Stimulated activated naive B cell treated with anti-CD40 and anti-IgM and Interleukin-4, amounts not matched to agents 10 μg/mL and 1 μg/mL and 100 μg/mL, for 72 hours (primary cell): ENCODE measurements around the gene SERPINF2.
"Not testable (repeated sequence)": the region's sequence is repeated elsewhere in the genome, so short reads cannot be mapped to it uniquely, and the experiment has no call there.

ENCODE experiments used
- ATAC-seq, 2 donors: fragments of 150-1000 bp; cut with Tn5 transposase; replicated peaks; 2 replicates each; pipeline ENCODE4 v1.10.0; 2021; ENCODE audit warnings: moderate library complexity in 1 of 2
- DNase-seq: peaks from one replicate; pipeline ENCODE4 v3.0.0; 2021
- H3K27ac Mint-ChIP-seq: one replicate; pipeline ENCODE4 v1.8.0; 2022; ENCODE audit warnings: mild to moderate bottlenecking, mixed read lengths
- H3K27me3 Mint-ChIP-seq, 2 donors: one replicate each; pipeline ENCODE4 v1.8.0; 2022; ENCODE audit warnings: mixed read lengths in 2 of 2
- H3K36me3 Mint-ChIP-seq, 2 donors: one replicate each; pipeline ENCODE4 v1.8.0; 2022; ENCODE audit warnings: mixed read lengths in 2 of 2, mild to moderate bottlenecking in 1 of 2
- H3K4me1 Mint-ChIP-seq, 2 donors: one replicate each; pipeline ENCODE4 v1.8.0; 2022; ENCODE audit warnings: mixed read lengths in 2 of 2, mild to moderate bottlenecking in 1 of 2
- H3K4me3 Mint-ChIP-seq, 2 donors: one replicate each; pipeline ENCODE4 v1.8.0; 2022; ENCODE audit warnings: mild to moderate bottlenecking in 2 of 2, mixed read lengths in 2 of 2, moderate library complexity in 1 of 2
- H3K9me3 Mint-ChIP-seq, 2 donors: one replicate each; pipeline ENCODE4 v1.8.0; 2022; ENCODE audit warnings: mixed read lengths in 2 of 2, mild to moderate bottlenecking in 1 of 2

The SERPINF2 gene

GRCh38 chr17:1755252-1755826 lies 12.7 kb downstream of the SERPINF2 start:
- no peak overlapping the region for H3K27ac Mint-ChIP-seq
- no peaks in the 10 kb centered on the region for H3K36me3 Mint-ChIP-seq
- DNase-seq (no peak), ATAC-seq (no peak)
- no peaks in the 10 kb centered on the region for H3K9me3 Mint-ChIP-seq
- peaks cover 12 to 16% of the 10 kb centered on the region in 2 donors for H3K4me1 Mint-ChIP-seq
- peaks cover 0 to 5% of the 10 kb centered on the region in 2 donors for H3K27me3 Mint-ChIP-seq
- no peak overlapping the region for H3K4me3 Mint-ChIP-seq

- Mint-ChIP-seq H3K4me3 (no peak overlapping the region), H3K4me1 (peaks cover 12 to 15% of the 10 kb centered on the region in 2 donors), H3K27me3 (peaks cover 0 to 5% of the 10 kb centered on the region in 2 donors), H3K36me3 (no peaks in the 10 kb centered on the region), H3K9me3 (no peaks in the 10 kb centered on the region), H3K27ac (no peak overlapping the region)
- no peak for DNase-seq
- no peak for ATAC-seq
Measured at GRCh38 chr17:1755827-1756262, 13.2 kb downstream of the SERPINF2 start.

GRCh38 chr17:1758807-1759206 lies 16.1 kb downstream of the SERPINF2 start:
- DNase-seq = no peak
- Mint-ChIP-seq H3K27ac (no peak overlapping the region), H3K27me3 (peaks cover 0 to 5% of the 10 kb centered on the region in 2 donors)

GRCh38 chr17:1759529-1759928 lies 16.9 kb downstream of the SERPINF2 start:
- ATAC-seq (no peak), DNase-seq (no peak)
- H3K27ac Mint-ChIP-seq = no peak overlapping the region
- H3K9me3 Mint-ChIP-seq = no peaks in the 10 kb centered on the region
- H3K4me3 Mint-ChIP-seq = no peak overlapping the region
- H3K36me3 Mint-ChIP-seq = no peaks in the 10 kb centered on the region
- peaks cover 0 to 5% of the 10 kb centered on the region in 2 donors for H3K27me3 Mint-ChIP-seq
- H3K4me1 Mint-ChIP-seq = peaks cover 22 to 24% of the 10 kb centered on the region in 2 donors

More at GRCh38 chr17:1758807-1759206, 16.1 kb downstream of the SERPINF2 start:
- peaks cover 15 to 17% of the 10 kb centered on the region in 2 donors for H3K4me1 Mint-ChIP-seq
- no peak overlapping the region for H3K4me3 Mint-ChIP-seq
- no peaks in the 10 kb centered on the region for H3K9me3 Mint-ChIP-seq
- no peaks in the 10 kb centered on the region for H3K36me3 Mint-ChIP-seq
- ATAC-seq = peak in 1 of 2 donors; percentile 28

DNA sequence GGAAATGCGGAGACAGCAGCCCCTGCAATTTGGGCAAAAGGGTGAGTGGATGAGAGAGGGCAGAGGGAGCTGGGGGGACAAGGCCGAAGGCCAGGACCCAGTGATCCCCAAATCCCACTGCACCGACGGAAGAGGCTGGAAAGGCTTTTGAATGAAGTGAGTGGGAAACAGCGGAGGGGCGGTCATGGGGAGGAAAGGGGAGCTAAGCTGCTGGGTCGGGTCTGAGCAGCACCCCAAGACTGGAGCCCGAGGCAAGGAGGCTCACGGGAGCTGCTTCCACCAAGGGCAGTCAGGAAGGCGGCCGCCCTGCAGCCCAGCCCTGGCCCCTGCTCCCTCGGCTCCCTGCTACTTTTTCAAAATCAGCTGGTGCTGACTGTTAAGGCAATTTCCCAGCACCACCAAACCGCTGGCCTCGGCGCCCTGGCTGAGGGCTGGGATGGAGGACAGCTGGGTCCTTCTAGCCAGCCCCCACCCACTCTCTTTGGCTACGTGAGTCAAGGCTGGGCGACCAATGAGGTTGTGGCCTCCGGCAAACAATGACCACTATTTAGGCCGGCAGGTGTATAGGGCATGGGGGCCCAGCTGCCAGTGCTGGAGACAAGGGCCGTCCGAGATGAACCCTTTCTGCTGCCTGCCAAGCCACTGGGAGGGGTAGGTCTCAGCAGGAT lies 19.7 kb downstream of the SERPINF2 start:
- Mint-ChIP-seq H3K36me3 (no peaks in the 10 kb centered on the region), H3K9me3 (no peaks in the 10 kb centered on the region), H3K27ac (no peak overlapping the region), H3K4me3 (peak overlapping the region in 1 of 2 donors; percentile 26), H3K27me3 (peaks cover 0 to 5% of the 10 kb centered on the region in 2 donors), H3K4me1 (peaks cover 25% of the 10 kb centered on the region in 2 donors)
- ATAC-seq (peak; percentile 28 to 51), DNase-seq (no peak)

DNA sequence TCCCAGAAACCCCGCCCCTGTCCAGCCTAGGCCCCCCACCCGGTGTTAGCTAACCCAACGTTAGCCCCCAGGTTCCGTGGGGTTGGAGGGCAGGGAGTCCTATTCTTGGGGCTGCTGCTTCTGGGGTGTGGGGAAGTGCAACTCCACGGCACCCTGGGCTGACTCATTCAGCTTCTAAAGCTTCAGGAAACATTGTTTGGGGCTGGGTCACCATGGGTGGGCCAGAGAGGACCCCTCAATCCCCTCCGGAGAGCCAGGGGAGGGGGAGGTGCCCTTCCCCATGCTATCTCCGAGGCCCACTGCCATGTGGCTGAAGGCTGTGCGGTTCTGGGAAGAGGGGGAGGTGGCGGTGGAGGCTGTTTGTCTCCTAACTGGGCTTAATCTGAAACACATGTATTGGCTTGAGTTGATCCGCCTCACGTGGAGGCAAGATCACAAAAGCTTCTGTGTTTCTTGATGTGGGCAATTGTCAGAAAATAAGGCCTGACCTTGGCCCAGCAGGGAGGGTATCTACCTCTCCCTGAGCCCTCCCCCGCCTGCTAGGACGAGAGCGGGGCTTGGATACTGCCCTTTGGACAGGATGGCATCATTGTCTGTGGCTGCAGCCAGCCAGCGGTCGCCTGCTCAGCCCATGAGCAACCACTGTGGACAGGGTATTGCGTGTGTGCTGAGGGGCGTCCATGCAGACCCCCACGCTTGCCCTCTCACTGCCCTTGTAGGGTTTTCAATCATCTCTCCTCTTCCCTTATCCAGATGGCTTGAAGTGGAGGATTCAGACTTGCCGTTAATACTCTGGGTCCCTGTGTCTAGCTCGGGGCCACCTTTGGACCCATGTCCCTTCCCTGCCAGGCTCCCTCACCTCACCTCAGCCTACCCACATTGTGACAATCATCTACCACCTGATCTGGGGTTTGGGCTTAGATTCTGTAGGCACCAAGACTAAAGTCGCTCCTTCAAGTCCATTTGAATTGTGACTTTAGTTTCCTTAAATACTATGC lies 20.5 kb downstream of the SERPINF2 start:
- H3K27me3 Mint-ChIP-seq = peaks cover 0 to 5% of the 10 kb centered on the region in 2 donors
- no peaks in the 10 kb centered on the region for H3K36me3 Mint-ChIP-seq
- H3K27ac Mint-ChIP-seq = peak overlapping the region; percentile 51
- no peak for DNase-seq
- ATAC-seq = peak; percentile 81 to 82
- peaks cover 31 to 33% of the 10 kb centered on the region in 2 donors for H3K4me1 Mint-ChIP-seq
- H3K9me3 Mint-ChIP-seq = no peaks in the 10 kb centered on the region
- peak overlapping the region in 1 of 2 donors; percentile 29 for H3K4me3 Mint-ChIP-seq

- no peak for DNase-seq
- no peaks in the 10 kb centered on the region for H3K9me3 Mint-ChIP-seq
- H3K4me1 Mint-ChIP-seq = peaks cover 26 to 34% of the 10 kb centered on the region in 2 donors
Measured at GRCh38 chr17:1764284-1764683, 21.6 kb downstream of the SERPINF2 start.

DNA sequence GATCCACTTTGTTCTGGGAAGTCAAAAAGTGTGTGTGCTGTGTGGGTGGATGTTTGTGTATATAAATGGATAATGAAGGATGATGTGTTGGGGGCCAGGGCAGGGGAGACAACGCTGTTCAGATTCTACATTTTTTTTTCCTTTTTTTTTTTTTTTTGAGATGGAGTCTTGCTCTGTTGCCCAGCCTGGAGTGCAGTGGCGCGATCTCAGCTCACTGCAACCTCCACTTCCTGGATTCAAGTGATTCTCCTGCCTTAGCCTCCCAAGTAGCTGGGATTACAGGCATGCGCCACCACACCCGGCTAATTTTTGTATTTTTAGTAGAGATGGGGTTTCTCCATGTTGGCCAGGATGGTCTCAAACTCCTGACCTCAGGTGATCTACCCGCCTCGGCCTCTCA lies 22.0 kb downstream of the SERPINF2 start:
- not testable (repeated sequence) for DNase-seq, H3K9me3 Mint-ChIP-seq, H3K27me3 Mint-ChIP-seq, H3K36me3 Mint-ChIP-seq, ATAC-seq
- Mint-ChIP-seq H3K27ac (peak overlapping the region; percentile 43), H3K4me1 (peaks cover 31 to 38% of the 10 kb centered on the region in 2 donors), H3K4me3 (peak overlapping the region in 1 of 2 donors; percentile 9)

More at GRCh38 chr17:1764284-1764683, 21.6 kb downstream of the SERPINF2 start:
- Mint-ChIP-seq H3K4me3 (peak overlapping the region in 1 of 2 donors; percentile 9), H3K27me3 (no peaks in the 10 kb centered on the region), H3K27ac (peak overlapping the region; percentile 43), H3K36me3 (no peaks in the 10 kb centered on the region)
- peak; percentile 66 to 73 for ATAC-seq

DNA sequence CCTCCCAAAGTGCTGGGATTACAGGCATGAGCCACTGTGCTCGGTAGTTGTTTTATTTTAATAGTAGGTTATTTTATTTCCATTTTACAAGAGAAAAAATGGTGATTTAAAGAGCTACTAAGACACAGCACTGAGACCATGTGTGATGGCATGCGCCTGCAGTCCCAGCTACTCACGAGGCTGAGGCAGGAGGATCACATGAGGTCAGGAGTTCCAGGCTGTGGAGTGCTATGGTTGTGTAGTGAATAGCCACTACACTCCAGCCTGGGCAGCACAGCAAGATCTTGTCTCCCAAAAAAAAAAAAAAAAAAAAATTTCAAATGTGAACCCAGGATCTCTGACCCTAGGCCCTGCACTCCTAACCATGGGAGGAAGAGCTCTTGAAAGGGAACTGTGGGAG lies 22.9 kb downstream of the SERPINF2 start:
- Mint-ChIP-seq H3K27ac (no peak overlapping the region), H3K9me3 (no peaks in the 10 kb centered on the region), H3K4me3 (no peak overlapping the region), H3K27me3 (no peaks in the 10 kb centered on the region), H3K4me1 (peaks cover 36 to 47% of the 10 kb centered on the region in 2 donors), H3K36me3 (no peaks in the 10 kb centered on the region)
- ATAC-seq (no peak), DNase-seq (no peak)

DNA sequence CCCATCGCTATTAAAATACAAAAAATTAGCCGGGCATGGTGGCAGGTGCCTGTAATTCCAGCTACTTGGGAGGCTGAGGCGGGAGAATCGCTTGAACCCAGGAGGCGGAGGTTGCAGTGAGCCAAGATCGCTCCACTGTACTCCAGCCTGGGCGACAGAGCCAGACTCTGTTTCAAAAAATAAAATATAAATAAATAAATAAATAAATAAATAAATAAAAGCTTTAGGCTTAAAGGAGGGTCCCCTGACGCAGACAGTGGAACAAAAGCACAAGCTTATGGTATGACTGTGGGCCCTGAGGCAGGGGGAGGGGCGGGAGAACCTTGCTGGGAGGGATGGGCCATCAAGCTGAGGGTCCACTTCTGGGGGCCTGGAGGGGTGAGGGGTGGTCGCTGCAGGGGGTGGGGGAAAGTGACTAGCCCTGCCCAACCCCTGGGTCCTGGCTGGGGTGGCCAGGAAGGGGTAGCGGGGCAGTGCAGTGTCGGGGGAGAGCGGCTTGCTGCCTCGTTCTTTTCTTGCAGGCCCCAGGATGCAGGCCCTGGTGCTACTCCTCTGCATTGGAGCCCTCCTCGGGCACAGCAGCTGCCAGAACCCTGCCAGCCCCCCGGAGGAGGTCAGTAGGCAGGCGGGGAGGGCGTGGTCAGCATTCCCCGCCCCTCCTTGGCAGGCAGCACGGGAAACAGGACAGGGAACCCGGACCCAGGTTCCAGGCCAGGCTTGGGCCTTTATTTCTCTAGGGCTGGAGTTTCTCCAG lies 23.9 kb downstream of the SERPINF2 start:
- Mint-ChIP-seq H3K27me3 (no peaks in the 10 kb centered on the region), H3K36me3 (no peaks in the 10 kb centered on the region), H3K4me1 (peaks cover 42 to 56% of the 10 kb centered on the region in 2 donors), H3K4me3 (no peak overlapping the region), H3K9me3 (no peaks in the 10 kb centered on the region), H3K27ac (no peak overlapping the region)
- DNase-seq = no peak
- ATAC-seq = no peak

GRCh38 chr17:1767358-1767757 lies 24.7 kb downstream of the SERPINF2 start:
- Mint-ChIP-seq H3K27ac (no peak overlapping the region), H3K4me3 (no peak overlapping the region), H3K4me1 (peaks cover 39 to 55% of the 10 kb centered on the region in 2 donors), H3K27me3 (no peaks in the 10 kb centered on the region), H3K9me3 (no peaks in the 10 kb centered on the region), H3K36me3 (no peaks in the 10 kb centered on the region)
- ATAC-seq (no peak), DNase-seq (no peak)

DNA sequence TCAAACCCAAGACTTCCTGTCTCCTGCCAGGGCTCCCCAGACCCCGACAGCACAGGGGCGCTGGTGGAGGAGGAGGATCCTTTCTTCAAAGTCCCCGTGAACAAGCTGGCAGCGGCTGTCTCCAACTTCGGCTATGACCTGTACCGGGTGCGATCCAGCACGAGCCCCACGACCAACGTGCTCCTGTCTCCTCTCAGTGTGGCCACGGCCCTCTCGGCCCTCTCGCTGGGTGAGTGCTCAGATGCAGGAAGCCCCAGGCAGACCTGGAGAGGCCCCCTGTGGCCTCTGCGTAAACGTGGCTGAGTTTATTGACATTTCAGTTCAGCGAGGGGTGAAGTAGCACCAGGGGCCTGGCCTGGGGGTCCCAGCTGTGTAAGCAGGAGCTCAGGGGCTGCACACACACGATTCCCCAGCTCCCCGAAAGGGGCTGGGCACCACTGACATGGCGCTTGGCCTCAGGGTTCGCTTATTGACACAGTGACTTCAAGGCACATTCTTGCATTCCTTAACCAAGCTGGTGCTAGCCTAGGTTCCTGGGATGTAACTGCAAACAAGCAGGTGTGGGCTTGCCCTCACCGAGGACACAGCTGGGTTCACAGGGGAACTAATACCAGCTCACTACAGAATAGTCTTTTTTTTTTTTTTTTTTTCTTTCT lies 27.3 kb downstream of the SERPINF2 start:
- DNase-seq (no peak), ATAC-seq (peak; percentile 55 to 68)
- H3K27me3 Mint-ChIP-seq = no peaks in the 10 kb centered on the region
- peaks cover 26 to 42% of the 10 kb centered on the region in 2 donors for H3K4me1 Mint-ChIP-seq
- peaks cover 0 to 1% of the 10 kb centered on the region in 2 donors for H3K36me3 Mint-ChIP-seq
- H3K9me3 Mint-ChIP-seq = no peaks in the 10 kb centered on the region
- H3K4me3 Mint-ChIP-seq = peak overlapping the region; percentile 9 to 60
- peak overlapping the region; percentile 26 for H3K27ac Mint-ChIP-seq

DNA sequence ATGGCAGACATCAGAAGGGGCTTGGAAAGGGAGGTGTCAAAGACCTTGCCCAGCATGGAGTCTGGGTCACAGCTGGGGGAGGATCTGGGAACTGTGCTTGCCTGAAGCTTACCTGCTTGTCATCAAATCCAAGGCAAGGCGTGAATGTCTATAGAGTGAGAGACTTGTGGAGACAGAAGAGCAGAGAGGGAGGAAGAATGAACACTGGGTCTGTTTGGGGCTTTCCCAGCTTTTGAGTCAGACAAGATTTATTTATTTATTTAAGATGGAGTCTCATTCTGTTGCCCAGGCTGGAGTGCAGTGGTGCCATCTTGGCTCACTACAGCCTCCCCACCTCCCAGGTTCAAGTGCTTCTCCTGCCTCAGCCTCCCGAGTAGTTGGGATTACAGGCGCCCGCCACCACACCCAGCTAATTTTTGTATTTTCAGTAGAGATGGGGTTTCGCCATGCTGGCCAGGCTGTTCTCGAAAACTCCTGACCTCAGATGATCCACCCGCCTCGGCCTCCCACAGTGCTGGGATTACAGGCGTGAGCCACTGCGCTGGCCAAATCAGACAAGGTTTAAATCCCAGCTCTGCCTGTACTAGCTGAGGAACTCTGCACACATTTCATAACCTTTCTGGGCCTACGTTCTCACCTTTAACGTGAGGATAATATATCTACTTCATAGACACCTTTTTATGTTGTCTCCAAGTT lies 30.5 kb downstream of the SERPINF2 start:
- Mint-ChIP-seq H3K4me1 (peaks cover 20 to 34% of the 10 kb centered on the region in 2 donors), H3K27ac (peak overlapping the region; percentile 74)
- H3K27me3 Mint-ChIP-seq, DNase-seq, H3K4me3 Mint-ChIP-seq, H3K9me3 Mint-ChIP-seq, H3K36me3 Mint-ChIP-seq: not testable (repeated sequence)
- ATAC-seq = peak in 1 of 2 donors; percentile 28
